OCI-M2 (cell line): ENCODE data around the gene CDC16.
"Not testable (repeated sequence)": the region's sequence is repeated elsewhere in the genome, so short reads cannot be mapped to it uniquely, and the experiment has no call there.

Experiments used
- DNase-seq: peaks from one replicate; lab custom pipeline; 2025; ENCODE audit not compliant: unreplicated experiment; lab: John Stamatoyannopoulos, UW

Gene CDC16

DNA sequence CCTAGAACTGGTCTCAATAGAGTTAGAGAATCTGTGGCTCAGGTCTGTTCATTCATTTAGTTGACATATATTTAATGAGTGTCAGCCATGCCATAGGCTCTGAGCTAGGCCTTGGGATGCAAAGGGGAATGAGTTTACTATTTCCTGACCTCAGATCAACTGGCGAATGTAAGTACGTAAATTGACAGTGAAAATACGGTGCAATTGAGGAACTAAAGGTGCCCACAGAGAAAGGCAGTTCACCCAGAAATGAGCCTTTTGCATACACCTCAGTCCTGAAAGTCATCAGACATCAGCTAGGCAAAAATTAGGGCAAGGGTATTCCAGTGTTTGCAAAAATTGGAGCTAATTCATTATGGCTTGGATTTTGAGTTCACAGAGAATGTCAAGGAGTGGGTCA, 26.1 kb downstream of the CDC16 start:
- DNase-seq, result no peak

DNA sequence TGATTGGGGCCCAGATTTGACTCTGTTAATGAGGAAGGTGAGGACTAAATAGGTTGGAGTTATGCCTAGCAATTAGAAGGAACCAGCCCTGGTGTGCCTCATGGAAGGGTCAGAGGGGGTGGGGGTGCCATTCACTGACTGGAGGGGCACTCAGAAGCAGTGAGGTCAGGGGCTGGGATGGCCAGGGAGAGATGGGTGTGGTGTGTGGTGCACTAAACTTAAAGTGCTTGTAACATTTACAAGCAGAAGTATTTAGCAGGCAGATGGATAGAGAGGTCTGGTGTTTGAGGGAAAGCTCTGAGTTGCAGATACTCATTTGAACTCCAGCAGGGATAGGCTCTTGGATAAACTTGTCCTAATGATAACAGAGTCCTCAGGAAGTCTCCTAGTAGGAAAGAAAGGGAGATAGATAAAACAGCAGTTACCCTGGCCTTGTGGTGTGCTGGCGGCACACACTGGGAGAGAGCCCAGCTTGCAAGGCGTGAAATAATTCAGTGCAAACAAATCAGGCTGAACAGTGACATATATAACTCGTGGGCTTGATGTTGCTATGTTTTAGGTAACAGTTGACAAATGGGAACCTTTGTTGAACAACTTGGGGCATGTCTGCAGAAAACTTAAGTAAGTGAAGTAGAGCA, 26.8 kb downstream of the CDC16 start:
- no peak for DNase-seq

- DNase-seq, result no peak
Measured at GRCh38 chr13:114263578-114263977, 28.9 kb downstream of the CDC16 start.

GRCh38 chr13:114264313-114264712, 29.6 kb downstream of the CDC16 start:
- DNase-seq, result not testable (repeated sequence)

- DNase-seq, result no peak
Measured at GRCh38 chr13:114264886-114265611, 30.4 kb downstream of the CDC16 start.

DNA sequence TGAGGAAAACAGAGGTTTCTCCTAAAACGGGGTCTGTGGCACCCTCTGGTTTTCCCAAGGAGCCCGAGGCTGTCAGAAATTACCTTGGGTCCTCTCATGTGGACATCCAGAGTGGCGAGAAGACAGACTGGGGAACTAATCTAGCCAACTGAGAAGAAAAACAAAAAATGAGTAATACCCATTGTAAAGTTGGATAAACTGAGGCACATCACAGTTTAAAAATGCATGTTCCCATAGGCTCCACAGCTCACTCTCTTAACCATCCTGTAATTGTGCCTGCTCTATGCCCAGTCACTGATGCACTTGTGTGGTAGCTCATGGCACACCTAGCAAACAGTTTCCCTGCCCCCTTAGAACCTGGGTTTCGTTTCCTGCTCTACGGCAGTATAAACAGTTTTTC, 31.5 kb downstream of the CDC16 start:
- no peak for DNase-seq

DNA sequence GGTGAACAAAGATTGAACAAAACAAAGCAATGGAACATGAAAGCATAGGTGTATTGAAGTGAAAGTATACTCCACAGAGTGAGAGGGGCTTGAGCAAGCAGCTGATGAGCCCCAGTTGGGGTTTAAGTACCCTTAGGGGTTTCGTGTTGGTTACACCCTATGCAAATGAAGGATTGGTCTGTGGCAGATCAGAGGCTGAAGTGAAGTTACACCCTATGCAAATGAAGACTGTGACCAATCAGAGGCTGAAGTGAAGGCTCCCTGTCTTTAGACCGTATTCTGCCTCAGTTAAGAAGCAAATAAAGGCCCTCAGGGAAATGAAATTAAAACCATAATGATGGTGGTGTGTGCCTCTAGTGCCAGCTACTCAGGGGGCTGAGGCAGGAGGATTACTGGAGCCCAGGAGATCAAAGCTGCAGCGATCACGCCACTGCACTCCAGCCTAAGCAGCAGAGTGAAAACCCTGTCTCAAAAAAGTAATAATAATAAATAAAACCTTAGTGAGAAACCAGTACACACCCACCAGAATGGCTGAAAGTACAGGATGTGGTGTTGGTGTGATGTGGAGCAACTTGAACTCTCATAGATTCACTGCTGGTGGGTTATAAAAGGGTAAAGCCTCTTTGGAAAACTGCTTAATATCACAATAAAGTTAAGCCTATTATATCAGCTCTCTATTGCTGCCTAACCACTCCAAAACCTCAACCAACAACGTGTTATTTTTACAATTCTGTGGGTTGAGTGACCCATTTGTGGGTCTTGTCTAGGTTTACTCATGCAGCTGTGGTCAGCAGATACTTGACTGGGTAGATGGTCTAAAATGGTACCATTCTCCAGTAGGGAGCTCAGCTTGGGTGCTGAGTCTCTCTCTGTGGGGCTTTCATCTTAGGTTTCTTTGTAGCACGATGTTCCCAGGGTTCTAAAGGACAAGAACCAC, 33.9 kb downstream of the CDC16 start:
- no peak for DNase-seq

GRCh38 chr13:114269281-114269770, 34.6 kb downstream of the CDC16 start:
- no peak for DNase-seq

- no peak for DNase-seq
Measured at GRCh38 chr13:114272977-114273376, 38.3 kb downstream of the CDC16 start.

- no peak for DNase-seq
Measured at GRCh38 chr13:114275304-114275703, 40.6 kb downstream of the CDC16 start.

GRCh38 chr13:114279146-114279545, 44.4 kb downstream of the CDC16 start:
- peak; percentile 8 for DNase-seq

GRCh38 chr13:114279758-114280355, 45.2 kb downstream of the CDC16 start:
- DNase-seq, result no peak

- no peak for DNase-seq
Measured at GRCh38 chr13:114281351-114282040, 46.8 kb downstream of the CDC16 start, which contains the start of gene UPF3A. UPF3A (plus strand) TSS chr13:114281601; CDS start chr13:114281640, 39 bp downstream.

- no peak for DNase-seq
Measured at GRCh38 chr13:114282041-114282670, 47.5 kb downstream of the CDC16 start.

DNA sequence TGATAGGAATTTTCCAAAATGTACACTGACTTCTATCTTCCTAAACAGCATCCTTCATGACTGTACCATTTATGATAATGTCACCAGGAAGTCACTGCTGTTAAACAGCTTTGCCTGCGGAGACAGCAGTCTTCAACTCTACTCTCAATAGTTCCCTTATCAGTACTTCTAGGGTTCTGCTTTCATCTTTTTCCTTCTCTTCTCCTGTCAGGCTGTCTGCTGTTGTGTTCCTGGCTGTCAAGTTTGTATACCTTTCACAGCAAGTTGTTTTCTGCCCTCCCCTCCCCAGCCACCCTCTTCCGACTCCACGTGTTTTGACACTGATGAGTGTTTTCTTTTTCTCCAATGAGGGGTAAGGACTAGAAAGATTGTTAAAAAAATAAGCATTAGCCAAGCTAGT, 48.9 kb downstream of the CDC16 start:
- DNase-seq, result peak; percentile 14

DNA sequence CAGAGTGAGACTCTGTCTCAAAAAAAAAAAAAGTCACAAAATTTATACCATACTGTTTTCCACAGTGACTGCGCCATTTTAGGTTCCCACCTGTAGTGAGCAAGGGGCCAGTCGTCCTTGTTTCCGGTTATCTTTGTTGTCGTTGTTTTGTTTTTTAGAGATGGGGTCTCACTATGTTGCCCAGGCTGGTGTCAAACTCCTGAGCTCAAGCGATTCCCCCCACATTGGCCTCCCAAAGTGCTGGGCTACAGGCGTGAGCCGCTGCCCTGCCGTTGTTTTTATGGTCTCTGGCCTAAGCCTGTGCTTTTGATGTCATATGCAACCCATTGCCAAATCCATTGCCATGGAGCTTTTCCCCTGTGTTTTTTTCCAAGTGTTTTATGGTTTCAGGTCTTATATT, 50.0 kb downstream of the CDC16 start:
- DNase-seq, result no peak

DNA sequence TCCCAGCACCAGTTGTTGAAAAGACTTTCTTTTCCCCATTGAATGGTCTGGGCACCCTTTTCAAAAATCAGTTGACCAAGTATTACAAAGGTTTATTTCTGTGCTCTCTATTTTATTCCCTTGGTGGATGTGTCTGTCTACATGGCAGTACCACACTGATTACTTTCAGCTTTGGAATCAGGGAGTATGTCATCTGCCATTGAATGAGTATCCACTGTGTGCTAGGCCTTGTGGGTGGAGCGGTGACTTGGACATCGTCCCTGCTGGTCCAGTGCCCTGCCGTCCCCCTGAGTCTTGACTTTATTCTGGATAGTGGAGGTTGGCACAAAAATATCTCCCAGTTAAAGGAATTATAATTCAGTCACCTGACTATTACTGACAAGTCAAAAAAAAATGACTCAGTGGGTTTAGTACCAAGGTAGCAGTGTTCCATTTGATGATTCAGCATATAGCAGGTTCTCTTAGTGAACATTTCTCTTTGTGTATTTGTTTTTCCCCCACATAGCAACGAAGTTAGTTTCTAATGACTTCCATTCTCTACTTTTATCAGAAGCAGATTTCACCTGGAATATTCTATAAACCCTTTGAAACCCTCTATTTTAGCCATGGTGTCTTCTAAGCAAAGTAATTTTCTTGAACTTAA, 50.6 kb downstream of the CDC16 start:
- no peak for DNase-seq

DNA sequence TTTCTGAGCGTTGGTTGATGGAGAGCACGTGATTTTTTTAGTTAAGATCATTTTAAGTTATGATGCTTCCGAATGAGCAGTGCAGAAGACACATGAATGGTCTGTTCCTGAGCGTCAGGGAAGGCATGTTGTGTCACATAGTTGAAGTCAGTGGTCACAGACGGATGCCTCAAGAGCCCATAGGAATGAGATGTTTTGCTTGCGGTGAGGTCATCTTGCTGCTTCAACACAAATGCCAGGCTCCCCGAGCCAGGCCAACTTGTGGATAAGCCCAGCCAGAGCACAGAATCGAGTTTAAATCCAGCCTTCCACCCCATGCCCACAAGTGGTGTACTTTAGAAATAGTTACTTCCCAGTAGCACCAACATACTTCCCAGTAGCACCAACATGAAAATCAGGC, 52.1 kb downstream of the CDC16 start:
- no peak for DNase-seq

GRCh38 chr13:114288157-114288591, 53.5 kb downstream of the CDC16 start:
- no peak for DNase-seq
